H1 (cell line): ENCODE measurements around the gene DEFB128. TPM values are rescaled to one million over a fixed set of nuclear protein-coding genes. Genes with fewer than 3 reads are reported as not detected.

Experiments
- CTCF ChIA-PET: fragments of 300-600 bp; sonication (Branson Sonifier 250); formaldehyde crosslinking; loops from one replicate; lab custom pipeline; 2021; ENCODE audit not compliant: partially characterized antibody; lab: Charles Lee
- POLR2A ChIA-PET: fragments of 300-600 bp; sonication (Branson Sonifier 250); formaldehyde crosslinking; loops from one replicate; lab custom pipeline; 2021; ENCODE audit warnings: inconsistent platforms; ENCODE audit not compliant: partially characterized antibody; lab: Charles Lee
- DNase-seq, 2 experiments: peaks; one replicate each; pipeline versions ENCODE4 v3.0.0 to v3.0.0-alpha.2; 2010 to 2022; ENCODE audit warnings: low spot score in 2 of 2, low read depth in 1 of 2, mixed read lengths in 1 of 2
- FAIRE-seq: peaks from 2 replicates; lab custom pipeline; 2011; peaks lifted over from hg19 to GRCh38; lab: Jason Lieb, UNC
- H2AFZ ChIP-seq: 2 replicates; pipeline ENCODE4 v1.8.1; 2012; ENCODE audit warnings: low read length, inconsistent platforms
- H2AK5ac ChIP-seq: 2 replicates; pipeline ENCODE4 v1.6.1; 2013; ENCODE audit warnings: low read depth, low read length
- H2BK120ac ChIP-seq: replicated peaks from 2 replicates; pipeline ENCODE3; 2013; ENCODE audit warnings: low read depth, low read length, inconsistent platforms
- H2BK12ac ChIP-seq: 2 replicates; pipeline ENCODE4 v1.6.1; 2013; ENCODE audit warnings: low read depth, low read length
- H2BK15ac ChIP-seq: 2 replicates; pipeline ENCODE4 v1.6.1; 2013; ENCODE audit warnings: low read length
- H2BK20ac ChIP-seq: 2 replicates; pipeline ENCODE4 v1.6.1; 2013; ENCODE audit warnings: low read length
- H2BK5ac ChIP-seq: 2 replicates; pipeline ENCODE4 v1.6.1; 2013; ENCODE audit warnings: low read depth, low read length
- H3K14ac ChIP-seq: 2 replicates; pipeline ENCODE4 v1.6.1; 2013; ENCODE audit warnings: inconsistent platforms; ENCODE audit not compliant: insufficient read length
- H3K18ac ChIP-seq: 2 replicates; pipeline ENCODE4 v1.6.1; 2013; ENCODE audit warnings: low read length; ENCODE audit errors: extremely low read depth
- H3K23ac ChIP-seq: 2 replicates; pipeline ENCODE4 v1.6.1; 2013; ENCODE audit warnings: inconsistent platforms; ENCODE audit not compliant: insufficient read length
- H3K23me2 ChIP-seq: 2 replicates; pipeline ENCODE4 v1.6.1; 2013; ENCODE audit warnings: low read depth, low read length
- H3K27ac ChIP-seq: 2 replicates; pipeline ENCODE4 v1.6.1; 2011; ENCODE audit warnings: low read depth, low read length, inconsistent platforms
- H3K27me3 ChIP-seq, 4 experiments: replicated peaks in 1 of 4; 1 replicate in 1 of 4; 2 replicates in 3 of 4; pipeline versions ENCODE4 v1.6.1 to v1.8.1; 2011 to 2013; ENCODE audit warnings: low read length in 3 of 4, mild to moderate bottlenecking in 3 of 4, inconsistent platforms in 2 of 4, mixed read lengths in 2 of 4, moderate library complexity in 1 of 4; ENCODE audit not compliant: control insufficient read depth in 3 of 4, insufficient read depth in 3 of 4; ENCODE audit errors: extremely low read depth in 1 of 4
- H3K36me3 ChIP-seq, 4 experiments: 2 replicates each; pipeline versions ENCODE4 v1.6.1 to v1.8.1; 2011 to 2013; ENCODE audit warnings: mild to moderate bottlenecking in 4 of 4, low read length in 3 of 4, moderate library complexity in 2 of 4, control low read depth in 1 of 4, inconsistent platforms in 1 of 4; ENCODE audit not compliant: insufficient read depth in 4 of 4, control insufficient read depth in 2 of 4
- H3K4ac ChIP-seq: replicated peaks from 2 replicates; pipeline ENCODE3; 2013; ENCODE audit warnings: low read length, low read depth, mixed read lengths, inconsistent platforms; ENCODE audit not compliant: insufficient read length
- H3K4me1 ChIP-seq, 4 experiments: replicated peaks in 1 of 4; 1 replicate in 1 of 4; 2 replicates in 3 of 4; pipeline versions ENCODE4 v1.6.1 to v1.8.1; 2011 to 2013; ENCODE audit warnings: low read length in 3 of 4, inconsistent platforms in 2 of 4, mixed read lengths in 1 of 4; ENCODE audit not compliant: insufficient read depth in 4 of 4, control insufficient read depth in 3 of 4
- H3K4me2 ChIP-seq, 2 experiments: 2 replicates each; pipeline versions ENCODE4 v1.6.1 to v1.8.1; 2011 to 2013; ENCODE audit warnings: low read depth in 2 of 2, low read length in 2 of 2, control low read depth in 1 of 2, inconsistent platforms in 1 of 2, mild to moderate bottlenecking in 1 of 2; ENCODE audit not compliant: insufficient read depth in 1 of 2
- H3K4me3 ChIP-seq, 4 experiments: fragments of 200-600, 300-600 bp in 1 of 4; sonication (generic), shearing (Covaris generic), sonication (Bioruptor Twin) in 1 of 4; 2 replicates each; pipeline versions ENCODE4 v1.5.1 to v1.8.1; 2011 to 2016; ENCODE audit warnings: low read length in 4 of 4, low read depth in 3 of 4, control low read depth in 2 of 4, inconsistent platforms in 2 of 4, mild to moderate bottlenecking in 2 of 4, mixed read lengths in 1 of 4, moderate library complexity in 1 of 4; ENCODE audit not compliant: insufficient read depth in 2 of 4; ENCODE audit errors: extremely low read depth in 1 of 4
- H3K56ac ChIP-seq: replicated peaks from 2 replicates; pipeline ENCODE3; 2013; ENCODE audit warnings: low read depth, mild to moderate bottlenecking, mixed read lengths, low read length, inconsistent platforms; ENCODE audit not compliant: insufficient read length
- H3K79me1 ChIP-seq: 2 replicates; pipeline ENCODE4 v1.6.1; 2013; ENCODE audit warnings: low read depth, low read length, control low read depth
- H3K79me2 ChIP-seq, 2 experiments: 2 replicates each; pipeline versions ENCODE4 v1.6.1 to v1.8.1; 2012 to 2013; ENCODE audit warnings: low read length in 2 of 2, mild to moderate bottlenecking in 2 of 2, inconsistent platforms in 1 of 2; ENCODE audit not compliant: insufficient read depth in 2 of 2, control insufficient read depth in 1 of 2
- H3K9ac ChIP-seq, 4 experiments: replicated peaks in 1 of 4; 1 replicate in 1 of 4; 2 replicates in 3 of 4; pipeline versions ENCODE4 v1.6.1 to v1.8.1; 2011 to 2013; ENCODE audit warnings: low read depth in 3 of 4, low read length in 3 of 4, control low read depth in 2 of 4, mild to moderate bottlenecking in 2 of 4, moderate library complexity in 2 of 4, inconsistent platforms in 1 of 4; ENCODE audit errors: extremely low read depth in 1 of 4
- H3K9me3 ChIP-seq, 2 experiments: 2 replicates each; pipeline versions ENCODE4 v1.6.1 to v1.8.1; 2012 to 2013; ENCODE audit warnings: mild to moderate bottlenecking in 2 of 2, moderate library complexity in 2 of 2, control low read depth in 1 of 2, inconsistent platforms in 1 of 2, low read depth in 1 of 2, low read length in 1 of 2, mixed read lengths in 1 of 2; ENCODE audit not compliant: insufficient read depth in 2 of 2
- H4K20me1 ChIP-seq, 2 experiments: replicated peaks in 1 of 2; 2 replicates each; pipeline versions ENCODE3 to v1.8.1; 2011 to 2013; ENCODE audit warnings: inconsistent platforms in 2 of 2, low read length in 2 of 2, mild to moderate bottlenecking in 1 of 2; ENCODE audit not compliant: insufficient read depth in 2 of 2, control insufficient read depth in 1 of 2
- H4K5ac ChIP-seq: 2 replicates; pipeline ENCODE4 v1.6.1; 2013; ENCODE audit warnings: low read length, low read depth, mixed read lengths, inconsistent platforms; ENCODE audit not compliant: insufficient read length
- H4K8ac ChIP-seq: 2 replicates; pipeline ENCODE4 v1.8.0; 2013; ENCODE audit warnings: mild to moderate bottlenecking, moderate library complexity, low read length, inconsistent platforms; ENCODE audit not compliant: insufficient read depth; ENCODE audit errors: extremely low read depth
- H4K91ac ChIP-seq: replicated peaks from 2 replicates; pipeline ENCODE3; 2013; ENCODE audit warnings: low read length, mixed read lengths, inconsistent platforms; ENCODE audit not compliant: insufficient read length
- RAD21 ChIP-seq, 2 experiments: IDR thresholded peaks in 1 of 2; conservative IDR thresholded peaks in 1 of 2; 2 replicates each; pipeline ENCODE4 v1.6.1; 2011; ENCODE audit warnings: low read depth in 2 of 2, low read length in 2 of 2, improper control_type of control experiment in 1 of 2, inconsistent platforms in 1 of 2, mild to moderate bottlenecking in 1 of 2, moderate library complexity in 1 of 2
- WGBS, 2 experiments: shearing (Covaris generic) in 1 of 2; methylation state at CpG; one replicate each; pipeline versions ENCODE4 v1.1.6 to v1.1.7; 2013 to 2015; ENCODE audit warnings: low lambda C conversion rate in 2 of 2, mixed read lengths in 2 of 2, inconsistent platforms in 1 of 2, low coverage in 1 of 2, missing lambda C conversion rate in 1 of 2; ENCODE audit not compliant: insufficient replicate concordance in 2 of 2, insufficient coverage in 1 of 2, insufficient read length in 1 of 2; ENCODE audit errors: extremely low coverage in 1 of 2, missing lambda C conversion rate in 1 of 2; 5-methylcytosine and 5-hydroxymethylcytosine counted together
- polyA plus RNA-seq, 7 experiments: library from polyadenylated mRNA; depleted of rRNA in 3 of 7; stranded (reverse) in 5 of 7; unstranded in 2 of 7; fragments of >200 nt in 5 of 7; fragments of 200-250 nt in 2 of 7; gene quantifications; 1 replicate in 5 of 7; 2 replicates in 1 of 7; 4 replicates in 1 of 7; pipeline versions ENCODE4 v1.2.1 to v1.2.3, GENCODE V29; 2011 to 2013; ENCODE audit warnings: missing spikeins in 2 of 7, mixed read lengths in 2 of 7
- total RNA-seq: library from RNA; stranded (reverse); fragmentation: NEBNext Ultra II Directional; extraction: Animal tissue kit (Norgen Biotek cat#: 25700); gene quantifications from 2 replicates; pipeline ENCODE4 v1.2.1, GENCODE V29; 2021

The DEFB128 gene
- total and polyA plus RNA-seq, 2 of the 8 experiments (the other 6 are each of a cell fraction or from before 2014, with no cell fraction given) = not detected

DNA sequence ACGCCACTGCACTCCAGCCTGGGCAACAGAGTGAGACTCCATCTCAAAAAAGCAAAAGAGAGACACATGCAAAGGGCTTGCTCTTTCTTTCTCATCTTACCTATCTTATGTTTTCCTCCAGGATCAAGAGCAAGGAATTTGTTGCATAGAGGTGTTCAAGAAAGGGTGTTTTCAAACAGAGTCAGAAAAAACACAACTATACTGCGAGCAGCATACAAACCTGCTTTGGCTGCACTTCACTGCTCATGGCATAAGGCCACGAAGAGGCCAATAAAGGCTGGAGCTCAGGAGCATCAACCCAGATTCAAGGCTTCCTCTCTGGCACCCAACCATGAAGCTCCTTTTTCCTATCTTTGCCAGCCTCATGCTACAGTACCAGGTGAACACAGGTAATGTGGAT lies 37.4 kb upstream of the DEFB128 start, which contains the start of gene DEFB129:
Gene DEFB129, plus strand, starts transcription at position 301 of the 400 bp plus-strand sequence. Its CDS starts 31 bp downstream, at position 332.
- H3K56ac ChIP-seq = no peak within 1 kb of the TSS
- no peak within 1 kb of the TSS for H2BK5ac ChIP-seq
- no peak for DNase-seq
- H3K4me2 ChIP-seq = no peak within 1 kb of the TSS
- no peaks in the 10 kb centered on the region for H3K79me2 ChIP-seq
- H2AFZ ChIP-seq = no peak within 1 kb of the TSS
- CTCF ChIA-PET = interaction anchor here (0.6 to 1.4 kb wide), 2 partner anchors 30 to 97 kb away, joined by 3 read pairs; no protein-coding TSS in a partner anchor
- 62% methylated on average over 3 of the region's 3 CpGs; no CpG with 5 or more reads in 1 of the 2 experiments for WGBS, 2 experiments
- H3K18ac ChIP-seq = no peak within 1 kb of the TSS
- no peak within 1 kb of the TSS for H2AK5ac ChIP-seq
- no peak within 1 kb of the TSS for H3K27ac ChIP-seq
- no peak within 1 kb of the TSS for H3K9ac ChIP-seq
- H3K4me1 ChIP-seq = no peaks in the 10 kb centered on the region
- TF ChIP-seq RAD21 (IDR thresholded peaks at IDR 0.05 in 1 of 2, conservative IDR thresholded peaks at IDR 0.05 in 1 of 2; ENCODE audit: low read depth in 2 of 2, low read length in 2 of 2) = no peak
- no peaks in the 10 kb centered on the region for H3K79me1 ChIP-seq
- peaks cover 2% of the 10 kb centered on the region; the same call in 1 of the 2 replicates for H3K23me2 ChIP-seq
- H3K14ac ChIP-seq = no peak within 1 kb of the TSS
- H2BK20ac ChIP-seq = no peak within 1 kb of the TSS
- no peak within 1 kb of the TSS for H4K5ac ChIP-seq
- H3K4me3 ChIP-seq = no peak within 1 kb of the TSS
- H2BK15ac ChIP-seq = no peak within 1 kb of the TSS
- peaks cover 7 to 21% of the 10 kb centered on the region in 2 experiments for H3K9me3 ChIP-seq
- no peak within 1 kb of the TSS for H2BK12ac ChIP-seq
- no peak within 1 kb of the TSS for H2BK120ac ChIP-seq
- no peak within 1 kb of the TSS for H3K4ac ChIP-seq
- H3K27me3 ChIP-seq = no peaks in the 10 kb centered on the region
- no peak within 1 kb of the TSS for H3K23ac ChIP-seq
- no peaks in the 10 kb centered on the region for H3K36me3 ChIP-seq
- H4K20me1 ChIP-seq = no peaks in the 10 kb centered on the region
- POLR2A ChIA-PET = interaction anchor here (0.7 kb wide), 1 partner anchor 10 kb away, joined by 3 read pairs; no protein-coding TSS in a partner anchor
- FAIRE-seq = no peak
- no peak within 1 kb of the TSS for H4K91ac ChIP-seq
- no peak within 1 kb of the TSS for H4K8ac ChIP-seq
